ENCODE measurements around the gene TBXT.

Gene TBXT

GRCh38 chr6:166109608-166110007 is 58.0 kb downstream of the TBXT start:
- DNase-seq: no peak
